GM19438 (cell line): ENCODE measurements around the gene TNFSF9.

Source experiments
- ATAC-seq: cut with Tn5 transposase; IDR thresholded peaks from one replicate; pipeline ENCODE4 v1.9.1; 2021; ENCODE audit warnings: low read depth; ENCODE audit not compliant: unreplicated experiment

Gene TNFSF9, protein sequence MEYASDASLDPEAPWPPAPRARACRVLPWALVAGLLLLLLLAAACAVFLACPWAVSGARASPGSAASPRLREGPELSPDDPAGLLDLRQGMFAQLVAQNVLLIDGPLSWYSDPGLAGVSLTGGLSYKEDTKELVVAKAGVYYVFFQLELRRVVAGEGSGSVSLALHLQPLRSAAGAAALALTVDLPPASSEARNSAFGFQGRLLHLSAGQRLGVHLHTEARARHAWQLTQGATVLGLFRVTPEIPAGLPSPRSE

DNA sequence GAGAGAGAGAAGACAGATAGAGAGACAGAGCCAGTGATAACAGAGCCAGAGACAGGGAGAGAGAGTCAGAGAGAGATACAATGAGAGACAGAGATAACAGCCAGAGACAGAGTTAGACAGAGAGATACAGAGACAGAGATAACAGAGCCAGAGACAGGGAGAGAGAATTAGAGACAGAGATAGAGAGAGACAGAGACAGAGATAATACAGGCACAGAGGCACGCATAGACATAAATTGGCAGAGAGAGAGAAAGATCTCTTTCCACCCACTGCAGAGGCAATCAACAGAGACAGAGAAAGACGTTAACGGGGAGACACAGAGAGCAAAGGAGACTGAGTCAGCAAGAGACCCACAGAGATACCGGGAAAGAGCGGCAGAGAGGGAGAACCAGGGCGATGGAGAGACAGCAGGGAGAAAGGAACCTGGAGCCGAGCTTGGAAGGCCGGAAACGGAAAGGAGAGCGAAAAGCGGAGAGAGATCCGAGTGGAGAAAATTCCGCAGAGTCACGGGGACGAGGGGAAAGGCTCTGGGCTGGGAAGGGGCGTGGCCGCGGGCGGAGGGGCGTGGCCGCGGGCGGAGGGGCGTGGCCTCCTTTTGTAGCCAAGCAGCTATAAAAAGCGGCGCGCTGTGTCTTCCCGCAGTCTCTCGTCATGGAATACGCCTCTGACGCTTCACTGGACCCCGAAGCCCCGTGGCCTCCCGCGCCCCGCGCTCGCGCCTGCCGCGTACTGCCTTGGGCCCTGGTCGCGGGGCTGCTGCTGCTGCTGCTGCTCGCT is at the start of gene TNFSF9:
TSS of gene TNFSF9 (plus strand) at position 641 of the 777 bp plus-strand sequence. CDS start at position 652, 11 bp downstream.
- ATAC-seq, result no peak

DNA sequence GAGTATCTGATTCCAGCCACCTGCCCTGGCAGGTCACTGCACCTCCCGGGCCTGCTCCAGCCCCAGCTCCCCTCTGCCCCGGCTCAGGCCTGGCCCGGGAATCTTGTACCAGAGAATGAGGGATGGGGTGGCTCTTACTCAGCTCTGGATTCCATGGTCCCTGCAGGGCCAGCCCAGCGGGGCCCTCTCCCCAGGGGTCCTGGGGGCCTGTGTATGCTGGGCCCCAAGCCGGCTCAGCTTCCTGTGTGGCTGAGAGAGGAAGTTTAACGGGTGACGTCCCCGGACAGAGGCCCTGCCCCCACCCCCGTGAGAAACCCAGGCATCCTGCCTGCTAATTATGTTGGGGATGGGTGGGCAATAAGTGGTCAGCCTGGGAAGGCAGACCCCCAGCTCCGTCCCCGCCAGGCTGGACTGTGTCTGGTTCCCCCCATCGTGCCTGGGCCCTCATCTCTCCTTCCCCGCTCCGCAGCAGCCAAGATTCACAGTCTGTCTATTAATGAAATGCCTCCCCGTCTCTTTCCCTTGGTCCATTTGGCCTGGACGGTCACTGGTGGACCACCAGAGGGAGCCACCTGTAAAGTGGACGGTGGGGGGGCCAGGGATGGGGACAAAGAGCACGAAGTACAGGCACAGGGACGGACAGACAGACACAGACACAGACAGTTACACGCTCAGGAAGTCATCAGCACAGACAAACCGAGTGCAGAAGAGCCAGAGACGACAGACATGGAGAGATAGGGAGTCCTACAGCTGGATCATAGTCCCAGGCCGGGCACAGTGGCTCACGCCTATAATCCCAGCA is 49.1 kb upstream of the TNFSF9 start, which contains the start of gene DENND1C:
TSS of gene DENND1C (minus strand) at position 247 of the 802 bp plus-strand sequence. CDS start at position 155, 92 bp downstream.
- no peak for ATAC-seq

DNA sequence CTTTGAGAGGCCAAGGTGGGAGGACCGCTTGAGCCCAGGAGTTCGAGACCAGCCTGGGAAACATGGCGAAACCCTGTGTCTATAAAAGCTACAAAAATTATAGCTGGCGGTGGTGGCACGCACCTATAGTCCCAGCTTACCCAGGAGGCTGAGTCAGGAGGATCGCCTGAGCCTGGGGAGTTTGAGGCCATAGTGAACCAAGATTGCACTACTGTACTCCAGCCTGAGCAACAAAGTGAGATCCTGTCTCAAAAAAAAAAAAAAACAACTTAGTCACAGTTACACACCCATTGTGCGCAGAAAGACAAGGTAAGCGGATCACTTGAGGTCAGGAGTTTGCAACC is 48.5 kb upstream of the TNFSF9 start:
- no peak for ATAC-seq

DNA sequence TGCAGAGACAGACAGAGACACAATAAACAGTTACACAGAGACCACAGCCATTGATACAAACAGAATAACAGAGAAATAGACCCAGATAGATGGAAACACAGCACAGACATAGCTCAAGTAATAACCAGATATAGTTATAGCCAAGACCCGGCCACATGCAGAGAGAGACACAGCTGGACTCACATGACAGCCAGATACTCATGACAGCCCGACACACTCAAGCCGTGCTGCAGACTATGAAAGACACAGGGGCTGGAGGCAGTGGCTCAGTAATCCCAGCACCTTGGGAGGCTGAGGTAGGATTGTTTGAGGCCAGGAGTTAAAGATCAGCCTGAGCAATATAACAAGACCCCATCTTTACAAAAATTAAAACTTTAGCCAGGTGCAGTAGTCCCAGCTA is 47.6 kb upstream of the TNFSF9 start:
- no peak for ATAC-seq

DNA sequence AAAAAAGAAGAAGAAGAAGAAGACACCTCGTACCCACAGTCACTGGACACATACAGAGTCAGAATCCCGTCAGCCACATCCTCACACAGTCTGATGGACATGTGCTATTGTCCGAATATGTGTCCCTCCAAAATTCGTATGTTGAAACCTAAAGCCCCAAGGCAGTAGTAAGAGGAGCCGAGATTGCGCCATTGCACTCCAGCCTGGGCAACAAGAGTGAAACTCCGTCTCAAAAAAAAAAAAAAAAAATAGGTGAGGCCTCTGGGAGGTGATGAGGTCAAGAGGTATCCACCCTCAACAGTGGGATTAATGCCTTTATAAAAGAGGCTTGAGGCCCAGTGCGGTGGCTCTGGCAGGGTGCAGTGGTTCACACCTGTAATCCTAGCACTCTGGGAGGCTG is 46.6 kb upstream of the TNFSF9 start:
- ATAC-seq, result no peak

DNA sequence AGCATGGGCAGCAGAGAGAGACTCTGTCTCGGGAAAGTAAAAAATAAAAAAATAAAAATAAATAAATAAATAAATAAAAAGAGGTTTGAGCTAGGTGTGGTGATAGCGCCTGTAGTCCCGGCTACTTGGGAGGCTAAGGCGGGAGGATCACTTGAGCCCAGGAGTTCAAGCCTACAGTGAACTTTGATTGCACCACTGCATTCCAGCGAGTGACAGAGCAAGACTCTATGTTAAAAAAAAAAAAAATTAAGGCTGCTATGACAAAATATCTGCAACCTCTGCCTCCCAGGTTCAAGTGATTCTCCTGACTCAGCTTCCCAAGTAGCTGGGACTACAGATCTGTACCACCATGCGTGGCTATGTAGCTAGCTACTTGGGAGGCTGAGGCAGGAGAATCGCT is 46.0 kb upstream of the TNFSF9 start:
- ATAC-seq, result no peak

DNA sequence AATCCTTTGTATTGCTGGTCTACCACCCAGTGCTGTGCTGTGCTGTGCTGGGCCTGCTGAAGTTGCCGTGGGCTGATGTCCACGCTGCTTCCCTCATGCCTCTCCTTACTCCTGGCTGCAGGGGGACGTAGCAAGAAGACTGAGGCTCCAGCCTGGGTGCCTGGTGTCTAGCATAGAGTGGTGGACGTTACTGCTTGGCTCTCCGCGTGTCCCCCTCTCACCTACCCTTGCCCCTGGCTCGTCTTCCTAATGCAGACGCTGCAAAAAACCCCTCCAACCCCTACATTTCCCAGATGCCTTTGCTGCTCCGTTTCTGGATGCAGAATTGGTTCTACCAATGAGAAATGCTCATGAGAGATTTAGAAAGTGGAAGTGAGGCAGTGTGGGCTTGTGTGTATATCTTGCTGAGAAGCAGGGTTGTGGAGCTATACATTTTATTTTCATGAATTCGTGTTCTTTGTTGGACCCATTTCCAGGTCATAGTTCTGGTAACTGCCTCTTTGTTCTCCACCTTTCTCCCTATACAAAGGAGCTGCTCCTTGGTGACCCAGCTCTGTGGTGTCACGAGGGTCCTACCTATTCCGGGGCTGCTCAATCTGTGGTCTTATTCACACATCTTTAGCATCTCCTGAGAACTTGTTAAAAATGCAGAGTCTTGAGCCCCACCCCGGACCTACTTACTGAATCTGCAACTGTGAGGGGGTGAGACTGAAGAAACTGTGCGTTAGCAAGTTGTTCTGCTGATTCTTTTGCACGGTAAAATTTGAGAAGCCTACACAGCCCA is 41.4 kb upstream of the TNFSF9 start:
- no peak for ATAC-seq

DNA sequence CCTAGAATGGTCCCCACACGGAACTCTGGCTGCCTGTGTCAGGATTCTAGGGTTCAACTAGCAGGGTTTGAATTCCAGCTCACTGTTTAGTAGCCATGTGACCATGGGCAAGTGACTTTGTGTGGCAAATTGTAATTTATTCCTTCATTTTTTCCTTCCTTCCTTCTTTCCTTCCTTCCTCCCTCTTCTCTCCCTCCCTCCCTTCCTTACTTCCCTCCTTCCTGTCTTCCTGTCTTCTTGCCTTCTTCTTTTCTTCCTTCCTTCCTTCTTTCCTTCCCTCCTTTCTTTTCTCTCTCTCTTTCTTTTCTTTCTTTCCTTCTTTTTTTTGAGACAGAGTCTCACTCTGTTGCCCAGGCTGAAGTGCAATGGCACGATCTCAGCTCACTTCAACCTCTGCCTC is 40.7 kb upstream of the TNFSF9 start:
- no peak for ATAC-seq

DNA sequence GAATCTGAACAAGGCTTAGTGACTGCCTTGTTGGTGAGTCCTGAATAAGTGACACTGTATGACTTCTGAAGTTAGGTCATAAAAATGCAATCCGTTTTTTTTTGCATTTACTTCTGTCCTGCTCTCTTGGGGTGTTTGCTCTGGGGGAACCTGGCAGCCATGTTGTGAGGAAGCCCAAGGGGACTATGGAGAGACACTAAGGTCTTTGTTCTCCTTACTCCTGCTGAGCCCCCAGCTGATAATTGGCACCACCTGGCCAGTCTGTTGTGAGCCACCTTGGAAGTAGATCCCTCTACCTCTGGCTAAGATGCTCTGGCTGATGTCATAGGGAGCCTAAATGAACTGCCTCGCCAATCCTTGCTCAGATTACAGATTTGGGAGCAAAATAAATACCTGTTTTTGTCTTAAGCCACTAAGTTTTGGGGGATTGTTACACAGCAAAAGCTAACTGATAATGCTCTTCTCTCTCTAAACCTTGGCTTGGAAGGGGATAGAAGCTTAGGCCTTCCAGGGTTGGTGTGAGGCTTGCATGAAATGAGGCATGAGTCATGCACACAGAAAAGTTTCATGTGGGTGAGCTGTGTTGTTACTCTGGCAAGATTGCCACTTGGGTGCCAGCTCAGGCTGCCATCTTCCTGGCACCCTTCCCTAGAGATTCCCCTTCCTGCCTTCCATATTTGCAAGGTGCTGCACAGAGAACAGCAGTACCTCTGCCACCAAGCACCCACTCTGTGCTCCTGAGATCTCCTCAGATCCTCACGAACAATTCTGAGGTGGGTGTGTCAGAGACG is 38.8 kb upstream of the TNFSF9 start:
- no peak for ATAC-seq

DNA sequence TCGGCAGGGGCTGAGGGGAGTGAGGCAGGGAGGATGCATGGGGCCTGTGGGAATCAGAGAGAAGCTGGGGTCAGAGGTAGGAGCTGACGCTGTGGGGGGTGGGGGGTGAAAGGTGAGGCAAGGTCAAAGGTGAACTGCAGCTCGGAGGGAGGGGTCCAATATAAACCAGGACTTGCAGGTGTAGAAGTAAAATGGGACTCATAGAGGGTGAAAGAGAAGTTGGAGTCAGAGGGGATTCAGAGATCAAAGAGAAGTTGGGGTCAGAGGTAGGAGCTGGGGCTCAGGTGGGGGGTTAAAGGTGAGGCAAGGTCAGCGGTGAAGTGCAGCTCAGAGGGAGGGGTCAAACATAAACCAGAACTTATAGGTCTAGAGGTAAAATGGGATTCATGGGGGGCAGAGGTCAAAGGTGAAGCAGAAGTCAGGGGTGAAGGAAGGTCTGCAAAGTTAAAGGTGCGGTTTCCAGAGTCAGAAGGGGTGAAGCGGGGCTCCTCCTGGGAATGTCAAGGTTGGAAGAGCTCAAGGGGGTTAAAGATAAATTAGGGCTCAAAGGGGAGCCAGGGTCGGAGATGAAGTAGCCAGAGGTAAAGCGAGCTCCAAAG is 36.3 kb upstream of the TNFSF9 start:
- no peak for ATAC-seq

DNA sequence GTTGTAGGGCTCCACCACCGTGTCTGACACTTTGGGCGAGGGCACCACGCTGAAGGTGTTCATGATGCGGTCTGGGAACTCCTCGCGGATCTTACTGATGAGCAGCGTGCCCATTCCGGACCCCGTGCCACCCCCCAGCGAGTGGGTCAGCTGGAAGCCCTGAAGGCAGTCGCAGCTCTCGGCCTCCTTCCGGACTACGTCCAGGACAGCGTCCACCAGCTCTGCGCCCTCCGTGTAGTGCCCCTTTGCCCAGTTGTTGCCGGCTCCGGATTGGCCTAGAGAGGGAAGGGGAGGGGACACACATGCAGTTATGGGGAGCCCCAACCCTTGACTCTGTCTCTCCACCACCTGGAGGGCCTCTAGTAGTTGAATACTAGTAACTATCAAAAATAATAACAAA is 34.9 kb upstream of the TNFSF9 start:
- ATAC-seq, result no peak

DNA sequence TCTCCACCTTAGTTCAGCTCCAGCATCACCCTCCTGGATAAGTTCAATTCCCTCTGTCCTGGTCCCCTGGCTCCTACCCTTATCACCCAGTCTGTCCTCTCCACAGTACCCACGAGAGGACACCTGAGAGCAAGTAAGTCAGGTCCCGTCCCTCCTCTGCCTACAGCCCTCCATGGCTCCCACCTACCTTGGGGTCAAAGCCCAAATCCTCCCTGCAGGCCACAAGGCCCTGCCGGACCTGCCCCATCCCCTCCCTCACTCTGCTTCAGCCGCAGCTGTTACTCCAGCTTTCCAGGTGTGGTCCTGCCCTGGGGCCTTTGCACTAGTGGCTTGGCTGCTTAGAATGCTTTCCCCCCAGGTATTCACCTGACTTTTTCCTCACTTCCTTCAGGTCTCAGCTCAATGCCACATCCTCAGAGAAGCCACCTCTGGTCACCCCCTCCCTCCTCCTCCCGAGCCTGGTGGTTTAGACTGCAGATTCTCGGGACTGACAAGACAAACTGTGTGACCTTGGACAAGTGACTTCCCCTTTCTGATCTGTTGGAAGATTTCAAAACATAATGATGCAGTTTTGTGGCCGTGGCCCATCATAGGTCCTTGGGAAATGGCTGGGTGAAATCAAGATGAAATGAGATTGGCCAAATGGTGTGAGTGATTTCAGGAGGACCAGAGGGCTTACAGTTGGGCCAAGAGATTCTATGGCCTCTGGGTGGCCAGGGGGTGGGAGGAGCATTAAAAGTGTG is 32.4 kb upstream of the TNFSF9 start:
- no peak for ATAC-seq

DNA sequence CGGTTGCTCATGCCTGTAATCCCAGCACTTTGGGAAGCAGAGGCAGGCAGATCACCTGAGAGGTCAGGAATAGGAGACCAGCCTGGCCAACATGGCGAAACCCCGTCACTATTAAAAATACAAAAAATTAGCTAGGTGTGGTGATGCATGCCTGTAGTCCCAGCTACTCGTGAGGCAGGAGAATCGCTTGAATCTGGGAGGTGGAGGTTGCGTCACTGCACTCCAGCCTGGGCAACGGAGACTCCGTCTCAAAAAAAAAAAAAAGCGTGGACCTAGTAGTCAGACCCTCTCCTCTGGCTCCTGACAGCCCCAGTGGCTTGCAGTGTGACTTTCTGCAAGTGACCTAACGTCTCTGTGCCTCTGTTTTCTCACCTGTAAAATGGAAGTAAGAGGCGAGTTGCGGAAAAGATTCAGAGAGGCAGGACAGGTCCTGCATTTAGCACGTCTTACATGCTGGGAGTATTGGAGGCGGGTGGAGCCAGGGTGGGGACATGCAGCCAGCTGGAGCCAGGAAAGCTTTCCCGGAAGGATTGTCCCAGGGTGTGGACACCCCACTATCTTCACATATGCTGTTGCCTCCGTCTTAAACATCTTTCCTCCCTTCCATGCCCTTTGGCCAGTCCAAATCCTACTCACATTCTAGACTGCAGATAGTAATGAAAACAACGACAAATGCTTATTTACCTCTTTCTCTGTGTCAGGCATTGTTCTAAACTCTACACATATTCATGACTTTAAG is 31.6 kb upstream of the TNFSF9 start:
- no peak for ATAC-seq

DNA sequence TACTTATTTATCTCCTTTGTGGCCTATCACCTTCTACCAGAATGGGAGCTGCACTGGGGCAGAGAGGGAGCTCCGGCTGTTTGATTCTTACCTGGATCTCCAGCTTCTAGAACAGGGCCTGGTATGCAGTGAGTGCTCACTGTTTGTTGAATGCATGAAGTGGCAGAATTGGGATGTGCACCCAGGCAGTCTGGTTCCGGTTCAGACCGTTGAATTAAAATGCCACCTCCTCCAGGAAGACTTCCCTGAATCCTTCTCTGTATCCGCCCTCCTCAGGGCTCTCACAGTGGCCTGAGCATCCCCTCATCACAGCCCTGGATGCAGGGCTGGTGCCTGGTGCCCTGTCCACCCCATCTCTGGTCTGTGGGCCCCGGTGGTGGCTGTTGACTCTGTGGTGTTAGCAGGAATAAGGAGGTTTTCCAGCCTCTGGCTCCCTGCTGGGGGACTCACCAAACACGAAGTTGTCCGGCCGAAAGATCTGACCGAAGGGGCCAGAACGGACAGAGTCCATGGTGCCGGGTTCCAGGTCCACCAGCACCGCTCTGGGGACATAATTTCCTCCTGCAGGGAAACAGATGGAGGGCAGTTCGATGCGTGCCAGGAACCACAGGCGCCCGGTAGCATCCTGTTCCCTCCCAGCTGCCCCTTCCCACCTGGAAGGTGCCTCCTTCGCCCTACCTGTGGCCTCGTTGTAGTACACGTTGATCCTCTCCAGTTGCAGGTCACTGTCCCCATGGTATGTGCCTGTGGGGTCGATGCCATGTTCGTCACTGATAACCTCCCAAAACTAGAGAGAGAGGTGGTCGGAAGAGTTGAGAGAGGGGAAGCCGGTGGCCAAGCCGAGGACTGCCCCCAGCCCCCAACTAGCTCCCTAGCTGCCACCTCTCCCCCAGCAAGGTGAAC is 29.7 kb upstream of the TNFSF9 start:
- ATAC-seq, result no peak

DNA sequence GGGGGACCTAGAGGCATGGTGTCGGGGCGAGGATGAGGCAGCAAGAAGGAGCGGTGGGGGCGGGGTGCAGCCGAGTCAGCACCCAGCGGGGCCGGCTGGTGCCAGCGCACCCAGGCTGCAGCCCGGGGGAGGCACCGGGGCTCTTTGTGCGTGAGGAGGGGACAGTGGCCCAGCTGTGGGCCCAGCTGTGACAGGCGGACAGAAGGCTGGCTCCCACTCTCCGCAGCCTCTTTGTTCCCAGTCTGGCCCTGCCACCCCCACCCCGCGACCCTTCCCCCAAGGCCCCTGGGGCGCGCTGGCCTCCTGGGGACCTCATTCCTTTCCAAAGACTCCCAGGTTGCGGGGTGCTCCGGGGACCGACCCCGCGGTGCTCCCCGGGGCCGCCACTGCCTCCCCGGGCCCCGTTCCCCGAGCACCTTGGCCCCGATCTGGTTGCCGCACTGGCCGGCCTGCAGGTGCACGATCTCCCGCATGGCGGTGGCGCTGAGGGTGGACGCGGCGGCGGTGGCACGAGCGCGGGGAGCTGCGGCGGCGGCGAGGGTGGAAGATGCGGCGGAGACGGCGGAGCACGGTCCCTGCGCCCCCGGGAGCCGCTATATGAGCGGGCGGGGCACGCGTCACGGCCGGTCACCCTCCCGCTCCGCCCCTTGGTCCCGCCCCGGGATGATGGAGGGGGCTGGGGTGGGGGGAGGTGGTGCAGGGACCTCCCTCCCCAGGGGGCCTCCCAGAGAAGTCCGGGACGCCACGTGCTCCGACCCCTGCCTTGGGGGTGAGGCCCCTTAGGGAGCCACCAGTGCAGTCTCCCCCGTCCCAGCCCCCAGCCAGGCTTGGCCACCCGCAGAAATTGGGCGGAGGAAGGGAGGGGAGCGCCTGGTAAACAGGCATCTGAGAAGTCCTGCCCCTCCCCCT is 28.8 kb upstream of the TNFSF9 start, which contains the start of gene TUBB4A:
TSS of gene TUBB4A (minus strand) at position 570 of the 909 bp plus-strand sequence. CDS start at position 473, 97 bp downstream.
- ATAC-seq, result no peak
